SKM-1 treated with dmso at 0.1 percent for 144 hours (cell line): ENCODE measurements around the gene C7orf57.

Experiments used
- DNase-seq: peaks from one replicate; lab custom pipeline; 2025; ENCODE audit not compliant: unreplicated experiment; lab: John Stamatoyannopoulos, UW

Gene C7orf57

GRCh38 chr7:48106906-48107659 is 71.7 kb downstream of the C7orf57 start:
- no peak for DNase-seq

GRCh38 chr7:48107926-48108472 is 72.7 kb downstream of the C7orf57 start:
- DNase-seq: no peak

DNA sequence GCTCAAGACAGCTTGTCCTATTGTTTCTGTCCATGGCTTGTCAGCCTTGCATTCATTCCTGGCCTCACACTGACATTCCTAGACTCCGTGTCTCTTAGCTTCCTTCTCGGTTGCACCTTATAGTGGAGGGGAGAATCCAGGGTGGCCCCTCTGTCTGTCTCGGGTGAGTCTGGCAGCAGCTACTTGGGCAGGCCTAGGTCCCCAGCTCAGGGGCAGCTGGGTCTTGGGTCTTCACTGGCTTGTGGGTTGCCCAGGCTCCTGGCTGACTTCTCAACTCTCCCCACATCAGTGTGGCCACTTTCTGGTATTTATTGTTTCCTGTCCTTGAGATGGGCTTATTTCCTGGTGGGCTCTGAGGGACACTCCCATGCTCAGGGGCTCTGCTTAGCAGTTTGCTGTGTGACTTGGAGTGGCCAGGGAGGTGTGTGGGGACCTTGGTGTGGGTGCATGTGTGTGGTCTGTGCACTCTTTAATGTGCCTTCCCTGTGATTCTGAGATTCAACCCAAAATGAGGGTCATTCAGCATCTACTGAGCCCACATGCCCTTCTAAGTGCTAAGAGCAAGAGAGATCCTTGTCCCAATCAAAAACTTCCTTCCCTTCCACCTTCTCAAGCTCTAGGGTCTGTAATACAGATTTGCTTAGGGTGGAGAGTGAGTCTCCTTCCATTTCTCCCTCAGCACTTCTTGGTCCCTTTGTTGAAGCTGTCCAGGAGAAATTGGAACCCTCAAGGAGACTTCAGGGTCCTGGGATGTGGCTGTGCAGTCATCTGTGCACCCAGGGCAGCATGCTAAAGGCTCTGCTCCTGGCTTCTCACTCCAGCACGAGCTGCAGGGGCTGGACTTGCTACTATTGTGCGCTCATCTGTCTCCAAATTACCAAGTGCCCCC is 73.9 kb downstream of the C7orf57 start:
- DNase-seq: no peak

DNA sequence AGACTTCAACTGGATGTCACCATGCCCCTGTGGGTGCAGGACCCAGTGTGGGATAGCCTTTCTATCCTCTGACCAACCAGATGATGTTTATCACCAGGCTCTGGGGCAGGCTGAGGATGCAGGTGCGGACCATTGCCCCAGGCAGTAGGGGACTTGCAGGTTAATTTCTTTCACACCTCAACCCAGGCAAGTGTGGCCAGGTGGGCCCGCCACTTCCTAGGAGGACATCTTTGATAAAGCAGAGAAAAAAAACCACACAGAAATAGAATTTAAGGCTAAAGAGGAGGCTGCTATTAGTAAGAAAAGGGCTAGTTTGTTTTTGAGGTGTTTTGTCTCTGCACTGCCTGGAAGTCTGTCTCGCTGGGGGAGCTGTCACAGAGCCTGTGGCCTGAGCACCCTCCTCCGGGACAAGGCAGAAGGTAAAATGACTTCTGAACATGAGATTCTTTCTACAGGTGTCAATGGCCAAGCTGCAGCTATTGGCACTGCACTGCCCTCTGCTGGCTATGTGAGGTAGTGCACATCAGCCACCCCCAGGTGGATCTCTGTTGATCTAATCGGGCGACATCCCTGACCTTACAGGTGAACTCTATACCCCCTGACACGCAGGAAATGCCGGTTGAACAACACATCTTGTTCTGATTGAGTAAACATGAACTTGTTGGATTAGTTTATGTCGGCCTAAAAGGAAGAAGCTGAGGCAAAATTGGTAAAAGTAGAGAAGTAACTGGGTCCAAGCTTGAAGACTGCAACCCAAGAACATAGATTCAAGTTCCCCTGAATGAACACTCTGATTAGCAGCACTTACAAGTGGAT is 74.7 kb downstream of the C7orf57 start:
- peak; percentile 20 for DNase-seq

DNA sequence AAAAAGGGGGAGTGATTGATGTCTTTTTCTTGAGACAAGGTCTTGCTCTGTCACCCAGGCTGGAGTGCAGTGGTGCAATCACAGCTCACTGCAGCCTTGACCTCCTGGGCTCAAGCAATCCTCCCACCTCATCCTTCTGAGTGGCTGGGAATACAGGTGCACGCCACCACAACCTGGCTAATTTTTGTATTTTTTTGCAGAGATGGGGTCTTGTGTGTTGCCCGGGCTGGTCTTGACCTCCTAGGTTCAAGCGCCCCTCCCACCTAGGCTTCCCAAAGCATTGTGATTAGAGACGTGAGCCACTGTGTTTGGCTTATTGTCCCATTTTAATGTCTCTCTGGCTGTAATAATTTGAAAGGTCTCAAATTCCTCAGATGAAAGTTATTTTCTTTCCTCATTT is 75.5 kb downstream of the C7orf57 start:
- no peak for DNase-seq
